Esophagus muscularis mucosa (tissue), 4 donors: ENCODE measurements around the gene CD72. TPM values are rescaled to one million over a fixed set of nuclear protein-coding genes. Genes with fewer than 3 reads are reported as not detected.
"Not testable (repeated sequence)": the region's sequence is repeated elsewhere in the genome, so short reads cannot be mapped to it uniquely, and the experiment has no call there.

ENCODE experiments used
- DNase-seq: peaks from one replicate; pipeline ENCODE4 v3.0.0-alpha.2; 2017; ENCODE audit errors: extremely low spot score
- H3K27ac ChIP-seq, 4 donors: fragments of 200-600 bp; sonication (generic); replicated peaks in 1 of 4; 1 replicate in 3 of 4; 2 replicates in 1 of 4; pipeline ENCODE4 v1.5.1; 2016 to 2019; ENCODE audit warnings: mild to moderate bottlenecking in 1 of 4
- H3K27me3 ChIP-seq, 4 donors: fragments of 200-600 bp; sonication (generic); one replicate each; pipeline versions ENCODE4 v1.5.1 to v1.6.0; 2016 to 2019
- H3K36me3 ChIP-seq, 4 donors: fragments of 200-600 bp; sonication (generic); one replicate each; pipeline ENCODE4 v1.5.1; 2016 to 2019
- H3K4me1 ChIP-seq, 4 donors: fragments of 200-600 bp; sonication (generic); one replicate each; pipeline ENCODE4 v1.5.1; 2016 to 2019
- H3K4me3 ChIP-seq, 4 donors: fragments of 200-600 bp; sonication (generic); 1 replicate in 2 of 4; 2 replicates in 2 of 4; pipeline ENCODE4 v1.5.1; 2016 to 2019; ENCODE audit warnings: mild to moderate bottlenecking in 4 of 4, moderate library complexity in 1 of 4
- H3K9me3 ChIP-seq, 4 donors: fragments of 200-600 bp; sonication (generic); 1 replicate in 3 of 4; 2 replicates in 1 of 4; pipeline ENCODE4 v1.5.1; 2016 to 2019
- EP300 ChIP-seq: sonication (generic); formaldehyde crosslinking; IDR thresholded peaks from one replicate; pipeline ENCODE4 v1.6.1; 2017; ENCODE audit warnings: antibody characterized with exemption
- POLR2A ChIP-seq: fragments of 450-650 bp; IDR thresholded peaks from one replicate; pipeline ENCODE4 v1.6.1; 2017; ENCODE audit warnings: antibody characterized with exemption, moderate library complexity, mild to moderate bottlenecking, low read depth
- POLR2AphosphoS5 ChIP-seq, 2 donors: sonication (generic); formaldehyde crosslinking; IDR thresholded peaks; one replicate each; pipeline ENCODE4 v1.6.1; 2017; ENCODE audit warnings: antibody characterized with exemption in 2 of 2
- WGBS: methylation state at CpG from one replicate; pipeline ENCODE4 v1.1.5; 2018; 5-methylcytosine and 5-hydroxymethylcytosine counted together
- intact Hi-C: fragments of 100-400 bp; cut with DNase I; formaldehyde crosslinking; loops from one replicate; pipeline ENCODE4 v1.15.1; 2023
- total RNA-seq, 4 donors: library from RNA; depleted of rRNA; stranded (reverse); fragments of >200 nt; gene quantifications; one replicate each; pipeline versions ENCODE4 v1.1.0 to v1.2.1, GENCODE V29; 2016
- TF ChIP-seq, protein P1 (sequence below), 3 experiments: fragments of 200-600 bp in 2 of 3; fragments of 450-650 bp in 1 of 3; sonication (generic) in 2 of 3; IDR thresholded peaks; one replicate each; pipeline ENCODE4 v1.5.1; 2017 to 2019; ENCODE audit warnings: antibody characterized with exemption in 3 of 3, mild to moderate bottlenecking in 2 of 3, moderate library complexity in 1 of 3

Gene CD72
- total RNA-seq, 4 donors from 2014 or later: 1.4 to 2.2 TPM; not detected in 2

DNA sequence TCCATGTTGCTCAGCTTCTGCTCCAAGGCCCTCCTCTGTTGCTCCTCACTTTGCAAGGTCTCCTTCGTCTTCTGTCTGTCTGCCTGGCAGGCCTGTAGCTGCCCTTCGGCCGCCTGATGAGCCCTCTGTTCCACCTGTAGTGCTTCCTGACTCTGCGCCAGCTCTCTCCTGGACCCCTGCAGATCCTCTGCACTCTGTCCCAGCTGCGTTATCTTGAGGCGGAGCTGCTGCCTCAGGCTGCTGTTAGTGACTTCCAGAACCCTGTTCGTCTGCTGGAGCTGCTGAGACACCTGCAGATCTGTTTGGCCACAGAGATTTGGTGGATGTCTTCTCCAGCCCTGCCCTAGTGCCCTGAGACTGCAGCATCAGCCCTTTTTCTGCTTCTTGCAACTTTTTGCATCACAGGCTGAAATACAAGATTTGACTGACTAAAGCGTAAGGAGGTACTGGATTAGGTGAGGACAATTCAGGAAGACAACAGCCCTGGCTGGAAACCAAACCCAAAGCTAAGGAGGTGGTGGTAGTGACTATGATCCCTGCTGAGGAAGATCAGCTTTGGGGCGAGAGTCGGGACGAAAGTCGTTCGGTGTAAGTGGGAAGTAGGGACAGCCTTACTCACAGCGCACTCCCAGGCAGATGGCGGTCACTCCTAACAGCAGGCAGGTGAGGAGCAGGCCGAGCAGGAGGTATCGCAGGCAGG, 2.1 kb downstream of the CD72 start:
- no peak for DNase-seq
- Histone ChIP-seq H3K27ac (no peak overlapping the region), H3K4me1 (peaks cover 4 to 17% (median 14%) of the 10 kb centered on the region in 4 donors), H3K36me3 (no peaks in the 10 kb centered on the region), H3K9me3 (no peaks in the 10 kb centered on the region), H3K27me3 (no peaks in the 10 kb centered on the region), H3K4me3 (no peak overlapping the region)
- intact Hi-C loops: no loop called here
- whole genome bisulfite sequencing: 73% methylated on average over 17 of the region's 17 CpGs
- TF ChIP-seq POLR2A (no peak), EP300 (no peak), POLR2AphosphoS5 (IDR thresholded peaks at IDR 0.05) (no peak)
- TF ChIP-seq, protein P1, sequence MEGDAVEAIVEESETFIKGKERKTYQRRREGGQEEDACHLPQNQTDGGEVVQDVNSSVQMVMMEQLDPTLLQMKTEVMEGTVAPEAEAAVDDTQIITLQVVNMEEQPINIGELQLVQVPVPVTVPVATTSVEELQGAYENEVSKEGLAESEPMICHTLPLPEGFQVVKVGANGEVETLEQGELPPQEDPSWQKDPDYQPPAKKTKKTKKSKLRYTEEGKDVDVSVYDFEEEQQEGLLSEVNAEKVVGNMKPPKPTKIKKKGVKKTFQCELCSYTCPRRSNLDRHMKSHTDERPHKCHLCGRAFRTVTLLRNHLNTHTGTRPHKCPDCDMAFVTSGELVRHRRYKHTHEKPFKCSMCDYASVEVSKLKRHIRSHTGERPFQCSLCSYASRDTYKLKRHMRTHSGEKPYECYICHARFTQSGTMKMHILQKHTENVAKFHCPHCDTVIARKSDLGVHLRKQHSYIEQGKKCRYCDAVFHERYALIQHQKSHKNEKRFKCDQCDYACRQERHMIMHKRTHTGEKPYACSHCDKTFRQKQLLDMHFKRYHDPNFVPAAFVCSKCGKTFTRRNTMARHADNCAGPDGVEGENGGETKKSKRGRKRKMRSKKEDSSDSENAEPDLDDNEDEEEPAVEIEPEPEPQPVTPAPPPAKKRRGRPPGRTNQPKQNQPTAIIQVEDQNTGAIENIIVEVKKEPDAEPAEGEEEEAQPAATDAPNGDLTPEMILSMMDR (IDR thresholded peaks at IDR 0.05): no peak

DNA sequence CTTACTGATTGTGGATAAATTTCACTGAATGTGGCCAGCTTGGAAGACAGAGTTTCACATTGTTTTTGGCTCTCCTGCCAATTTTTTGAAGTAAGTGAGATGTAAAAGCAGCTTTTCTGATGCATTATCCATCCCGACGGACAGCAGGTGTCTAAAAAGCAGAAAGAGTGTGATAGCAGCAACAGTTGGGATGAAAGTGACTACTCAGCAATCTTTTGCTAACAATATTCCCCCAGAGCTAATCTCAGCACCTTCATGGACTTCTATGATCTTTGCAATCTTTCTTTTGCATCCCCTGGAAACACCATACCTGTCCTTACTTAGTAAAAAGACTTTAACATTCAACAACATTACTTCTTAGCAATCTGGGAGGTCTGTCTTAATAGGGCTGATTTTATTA, 5.4 kb downstream of the CD72 start:
- Histone ChIP-seq H3K9me3 (no peaks in the 10 kb centered on the region), H3K4me1 (peaks cover 4 to 21% (median 12%) of the 10 kb centered on the region in 4 donors), H3K36me3 (peaks cover 21 to 28% (median 26%) of the 10 kb centered on the region in 4 donors), H3K4me3 (no peak overlapping the region), H3K27me3 (no peaks in the 10 kb centered on the region), H3K27ac (no peak overlapping the region)
- intact Hi-C loops: no loop called here
- TF ChIP-seq EP300 (no peak), POLR2AphosphoS5 (IDR thresholded peaks at IDR 0.05) (no peak), POLR2A (no peak)
- TF ChIP-seq, protein P1 (IDR thresholded peaks at IDR 0.05): no peak
- WGBS: 68% methylated on average over 2 of the region's 2 CpGs
- no peak for DNase-seq

DNA sequence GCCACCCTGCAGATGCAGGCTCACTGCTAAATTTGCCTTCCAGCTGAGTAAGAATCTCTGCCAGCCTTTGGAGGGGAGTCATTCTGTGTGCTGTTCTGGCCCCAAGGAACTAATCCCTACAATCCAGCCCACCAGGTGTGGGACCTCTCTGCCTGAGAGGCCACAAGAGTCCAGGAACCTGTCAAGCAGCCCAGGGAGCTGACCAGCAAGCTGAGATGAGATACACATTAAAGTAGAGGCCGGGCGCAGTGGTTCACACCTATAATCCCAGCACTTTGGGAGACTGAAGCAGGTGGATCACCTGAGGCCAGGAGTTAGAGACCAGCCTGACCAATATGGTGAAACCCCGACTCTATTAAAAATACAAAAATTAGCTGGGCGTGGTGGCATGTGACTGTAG, 6.1 kb downstream of the CD72 start:
- not testable (repeated sequence) for DNase-seq

DNA sequence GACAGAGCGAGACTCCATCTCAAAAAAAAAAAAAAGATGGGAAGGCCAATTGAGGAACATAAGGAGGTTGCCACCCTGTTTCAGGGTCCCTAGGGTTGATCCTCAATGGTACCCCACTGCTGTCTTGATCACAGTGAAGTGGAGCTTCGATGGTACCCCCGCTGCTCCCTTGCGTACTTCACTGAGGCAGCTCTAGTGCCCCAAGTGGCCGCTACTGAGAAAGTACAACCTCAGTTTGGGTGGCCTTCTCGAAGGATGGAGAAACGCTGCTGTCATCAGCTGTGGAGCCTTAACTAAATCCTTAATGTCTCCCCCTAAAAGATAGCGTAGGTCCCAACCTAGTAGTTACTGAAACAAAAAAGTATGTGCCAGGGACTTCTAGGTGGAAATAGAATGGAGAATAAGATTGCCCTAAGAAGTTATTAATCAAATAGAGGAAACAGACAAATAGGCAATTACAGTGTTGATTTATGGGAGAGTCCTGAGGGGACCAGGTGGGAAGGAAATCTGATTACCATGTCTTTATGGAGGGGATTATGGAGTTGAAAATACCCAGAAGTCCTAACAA, 6.9 kb downstream of the CD72 start:
- intact Hi-C loops: no loop called here
- TF ChIP-seq POLR2AphosphoS5 (IDR thresholded peaks at IDR 0.05): no peak
- TF ChIP-seq, protein P1 (IDR thresholded peaks at IDR 0.05): peak; percentile 49 to 76 (median 58)
- Histone ChIP-seq H3K4me1 (peaks cover 7 to 19% (median 10%) of the 10 kb centered on the region in 4 donors), H3K27me3 (no peaks in the 10 kb centered on the region), H3K27ac (no peak overlapping the region), H3K9me3 (no peaks in the 10 kb centered on the region), H3K36me3 (peaks cover 21 to 36% (median 33%) of the 10 kb centered on the region in 4 donors), H3K4me3 (no peak overlapping the region)
- DNase-seq: no peak
- WGBS: 17% methylated on average over 8 of the region's 8 CpGs

More for the DNA sequence above, 6.1 kb downstream of the CD72 start:
- Histone ChIP-seq H3K36me3 (peaks cover 21 to 34% (median 33%) of the 10 kb centered on the region in 4 donors), H3K4me1 (peaks cover 0 to 19% (median 8%) of the 10 kb centered on the region in 4 donors)
- H3K27me3 ChIP-seq, H3K9me3 ChIP-seq, H3K4me3 ChIP-seq, H3K27ac ChIP-seq, intact Hi-C loops: not testable (repeated sequence)
- WGBS: 91% methylated on average over 4 of the region's 4 CpGs

DNA sequence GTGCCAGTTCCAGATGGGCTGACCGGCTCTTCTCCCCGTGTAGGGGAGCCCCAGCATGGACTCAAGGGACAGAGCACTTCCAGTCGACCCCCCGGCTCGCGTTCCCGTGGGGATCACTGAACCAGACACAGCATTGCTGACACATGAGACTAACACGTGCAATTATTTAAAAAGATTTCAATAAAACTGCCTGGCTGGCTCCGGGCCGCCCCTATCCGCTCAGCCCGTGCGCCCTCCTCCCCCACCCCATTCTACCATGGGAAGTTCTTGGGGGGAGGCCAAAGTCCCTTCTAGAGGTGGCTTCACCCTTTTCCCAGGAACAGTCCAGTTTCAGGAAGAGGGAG, 8.4 kb downstream of the CD72 start:
- no peaks in the 10 kb centered on the region for H3K9me3 ChIP-seq
- peaks cover 12 to 26% (median 18%) of the 10 kb centered on the region in 4 donors for H3K4me1 ChIP-seq
- no peak for DNase-seq
- TF ChIP-seq, protein P1 (IDR thresholded peaks at IDR 0.05): no peak
- no peak for TF ChIP-seq EP300
- TF ChIP-seq POLR2AphosphoS5 (IDR thresholded peaks at IDR 0.05): no peak
- TF ChIP-seq POLR2A: no peak
- no peaks in the 10 kb centered on the region for H3K27me3 ChIP-seq
- H3K27ac ChIP-seq: no peak overlapping the region
- H3K36me3 ChIP-seq: peaks cover 21 to 36% (median 33%) of the 10 kb centered on the region in 4 donors
- no peak overlapping the region for H3K4me3 ChIP-seq
- 87% methylated on average over 12 of the region's 13 CpGs for WGBS
- intact Hi-C loops: loop anchor here (5.0 kb wide), 1 partner anchor 128 kb away; no protein-coding TSS in a partner anchor
